ENCODE results near the gene PAX5. TPM values are rescaled to one million over a fixed set of nuclear protein-coding genes. Genes with fewer than 3 reads are reported as not detected.

PAX5 gene
- total and polyA plus RNA-seq, 2 donors (not counting 1 experiment from before 2014, with no cell fraction given) = not detected

- no peak for DNase-seq (ENCODE audit: low read depth in 2 of 2)
- Histone ChIP-seq H4K20me1 (ENCODE audit: control insufficient read depth, extremely low read depth, insufficient read depth, low read length) (no peaks in the 10 kb centered on the region), H2AFZ (ENCODE audit: low read length) (no peak overlapping the region), H3K36me3 (ENCODE audit: control insufficient read depth, insufficient read depth, low read length) (no peaks in the 10 kb centered on the region), H3K4me3 (replicated peaks in 1 of 4; ENCODE audit: control extremely low read depth in 1 of 4, insufficient read depth in 1 of 4, low read depth in 3 of 4, low read length in 4 of 4) (no peak overlapping the region), H3K27ac (ENCODE audit: insufficient read depth, low read length) (no peak overlapping the region), H3K4me2 (ENCODE audit: extremely low read depth, insufficient read depth, low read length) (no peak overlapping the region), H3K9ac (ENCODE audit: insufficient read depth, low read length) (no peak overlapping the region), H3K79me2 (ENCODE audit: control insufficient read depth, insufficient read depth, low read length) (no peaks in the 10 kb centered on the region), H3K9me3 (ENCODE audit: control insufficient read depth, insufficient read depth, low read depth, low read length) (no peaks in the 10 kb centered on the region), H3K27me3 (ENCODE audit: control insufficient read depth, insufficient read depth, low read length) (peaks cover 5% of the 10 kb centered on the region), H3K4me1 (ENCODE audit: control insufficient read depth, extremely low read depth, insufficient read depth, low read length) (no peaks in the 10 kb centered on the region)
- TF ChIP-seq EZH2 (IDR thresholded peaks at IDR 0.05; ENCODE audit: low read length, missing control alignments) (no peak), CTCF (conservative IDR thresholded peaks at IDR 0.05 in 1 of 2, IDR thresholded peaks at IDR 0.05 in 1 of 2; ENCODE audit: low read depth in 1 of 2, low read length in 2 of 2) (no peak)
Measured at GRCh38 chr9:36868586-36869282, 165.3 kb downstream of the PAX5 start.

GRCh38 chr9:36867672-36868471 lies 166.2 kb downstream of the PAX5 start:
- no peak overlapping the region for H3K4me3 ChIP-seq (replicated peaks in 1 of 4; ENCODE audit: control extremely low read depth in 1 of 4, insufficient read depth in 1 of 4, low read depth in 3 of 4, low read length in 4 of 4)
- no peaks in the 10 kb centered on the region for H4K20me1 ChIP-seq (ENCODE audit: control insufficient read depth, extremely low read depth, insufficient read depth, low read length)
- H2AFZ ChIP-seq (ENCODE audit: low read length) = no peak overlapping the region
- H3K27ac ChIP-seq (ENCODE audit: insufficient read depth, low read length) = no peak overlapping the region
- H3K9me3 ChIP-seq (ENCODE audit: control insufficient read depth, insufficient read depth, low read depth, low read length) = no peaks in the 10 kb centered on the region
- H3K4me2 ChIP-seq (ENCODE audit: extremely low read depth, insufficient read depth, low read length) = no peak overlapping the region
- no peaks in the 10 kb centered on the region for H3K36me3 ChIP-seq (ENCODE audit: control insufficient read depth, insufficient read depth, low read length)
- H3K79me2 ChIP-seq (ENCODE audit: control insufficient read depth, insufficient read depth, low read length) = no peaks in the 10 kb centered on the region
- H3K4me1 ChIP-seq (ENCODE audit: control insufficient read depth, extremely low read depth, insufficient read depth, low read length) = no peaks in the 10 kb centered on the region
- no peak overlapping the region for H3K9ac ChIP-seq (ENCODE audit: insufficient read depth, low read length)
- H3K27me3 ChIP-seq (ENCODE audit: control insufficient read depth, insufficient read depth, low read length) = peaks cover 5% of the 10 kb centered on the region
- TF ChIP-seq CTCF (conservative IDR thresholded peaks at IDR 0.05 in 1 of 2, IDR thresholded peaks at IDR 0.05 in 1 of 2; ENCODE audit: low read depth in 1 of 2, low read length in 2 of 2) (no peak), EZH2 (IDR thresholded peaks at IDR 0.05; ENCODE audit: low read length, missing control alignments) (no peak)
- DNase-seq (ENCODE audit: low read depth in 2 of 2) = no peak

GRCh38 chr9:36867241-36867640 lies 166.8 kb downstream of the PAX5 start:
- H2AFZ ChIP-seq (ENCODE audit: low read length) = no peak overlapping the region
- no peak overlapping the region for H3K4me3 ChIP-seq (replicated peaks in 1 of 4; ENCODE audit: control extremely low read depth in 1 of 4, insufficient read depth in 1 of 4, low read depth in 3 of 4, low read length in 4 of 4)
- H3K27ac ChIP-seq (ENCODE audit: insufficient read depth, low read length) = no peak overlapping the region
- no peak overlapping the region for H3K9ac ChIP-seq (ENCODE audit: insufficient read depth, low read length)
- no peak for DNase-seq (ENCODE audit: low read depth in 2 of 2)
- H3K27me3 ChIP-seq (ENCODE audit: control insufficient read depth, insufficient read depth, low read length) = peaks cover 5% of the 10 kb centered on the region
- no peak for TF ChIP-seq EZH2 (IDR thresholded peaks at IDR 0.05; ENCODE audit: low read length, missing control alignments)
- no peak for TF ChIP-seq CTCF (conservative IDR thresholded peaks at IDR 0.05 in 1 of 2, IDR thresholded peaks at IDR 0.05 in 1 of 2; ENCODE audit: low read depth in 1 of 2, low read length in 2 of 2)
- no peaks in the 10 kb centered on the region for H4K20me1 ChIP-seq (ENCODE audit: control insufficient read depth, extremely low read depth, insufficient read depth, low read length)
- H3K79me2 ChIP-seq (ENCODE audit: control insufficient read depth, insufficient read depth, low read length) = no peaks in the 10 kb centered on the region
- H3K9me3 ChIP-seq (ENCODE audit: control insufficient read depth, insufficient read depth, low read depth, low read length) = no peaks in the 10 kb centered on the region
- no peaks in the 10 kb centered on the region for H3K36me3 ChIP-seq (ENCODE audit: control insufficient read depth, insufficient read depth, low read length)
- no peaks in the 10 kb centered on the region for H3K4me1 ChIP-seq (ENCODE audit: control insufficient read depth, extremely low read depth, insufficient read depth, low read length)
- no peak overlapping the region for H3K4me2 ChIP-seq (ENCODE audit: extremely low read depth, insufficient read depth, low read length)
